Smooth muscle cell (in vitro differentiated cells): ENCODE results near the gene MDM4. TPM values are rescaled to one million over a fixed set of nuclear protein-coding genes. Genes with fewer than 3 reads are reported as not detected.
"Not testable (repeated sequence)": the region's sequence is repeated elsewhere in the genome, so short reads cannot be mapped to it uniquely, and the experiment has no call there.

Source experiments
- DNase-seq: peaks from one replicate; lab custom pipeline; 2025; ENCODE audit not compliant: unreplicated experiment; lab: John Stamatoyannopoulos, UW
- H2AFZ ChIP-seq: fragments of 200-600 bp; sonication (generic); 2 replicates; pipeline ENCODE4 v1.6.0; 2016; ENCODE audit warnings: antibody characterized with exemption, low read depth, mild to moderate bottlenecking
- H3F3A ChIP-seq: fragments of 200-600 bp; sonication (generic); 2 replicates; pipeline ENCODE4 v1.6.0; 2017; ENCODE audit warnings: antibody characterized with exemption, low read depth
- H3K27ac ChIP-seq: fragments of 200-600 bp; sonication (generic); 2 replicates; pipeline ENCODE4 v1.5.1; 2016; ENCODE audit warnings: low read depth, mild to moderate bottlenecking
- H3K27me3 ChIP-seq: fragments of 200-600 bp; sonication (generic); 2 replicates; pipeline ENCODE4 v1.6.1; 2016; ENCODE audit warnings: low read depth, mild to moderate bottlenecking
- H3K36me3 ChIP-seq: fragments of 200-600 bp; sonication (generic); 2 replicates; pipeline ENCODE4 v1.5.1; 2016; ENCODE audit warnings: low read depth
- H3K4me1 ChIP-seq: fragments of 200-600 bp; sonication (generic); 2 replicates; pipeline ENCODE4 v1.5.1; 2016; ENCODE audit warnings: low read depth
- H3K4me2 ChIP-seq: fragments of 200-600 bp; sonication (generic); 2 replicates; pipeline ENCODE4 v1.6.0; 2016; ENCODE audit warnings: mild to moderate bottlenecking
- H3K4me3 ChIP-seq: fragments of 200-600 bp; sonication (generic); 2 replicates; pipeline ENCODE4 v1.5.1; 2016; ENCODE audit warnings: mild to moderate bottlenecking
- H3K79me2 ChIP-seq: fragments of 200-600 bp; sonication (generic); 2 replicates; pipeline ENCODE4 v1.6.0; 2016; ENCODE audit warnings: low read depth, mild to moderate bottlenecking
- H3K9ac ChIP-seq: fragments of 200-600 bp; sonication (generic); 2 replicates; pipeline ENCODE4 v1.6.0; 2016; ENCODE audit warnings: low read depth
- H3K9me3 ChIP-seq: fragments of 200-600 bp; sonication (generic); replicated peaks from 2 replicates; pipeline ENCODE4 v1.5.1; 2016; ENCODE audit warnings: low read depth
- H4K20me1 ChIP-seq: fragments of 200-600 bp; sonication (generic); 2 replicates; pipeline ENCODE4 v1.6.0; 2016; ENCODE audit warnings: low read depth
- WGBS: methylation state at CpG from one replicate; pipeline ENCODE4 v1.1.7; 2016; ENCODE audit warnings: low lambda C conversion rate; 5-methylcytosine and 5-hydroxymethylcytosine counted together
- polyA plus RNA-seq: library from polyadenylated mRNA; unstranded; fragments of >200 nt; fragmentation: Nextera tagmentation; extraction: Ambion mirVana; gene quantifications from 2 replicates; pipeline ENCODE4 v1.2.1, GENCODE V29; 2016
- total RNA-seq: library from RNA; depleted of rRNA; stranded (reverse); fragments of >200 nt; gene quantifications from 2 replicates; pipeline ENCODE4 v1.2.3, GENCODE V29; 2014
- TF ChIP-seq, protein P1 (sequence below): fragments of 200-600 bp; sonication (generic); IDR thresholded peaks from 2 replicates; pipeline ENCODE4 v1.5.1; 2017; ENCODE audit warnings: borderline replicate concordance, mild to moderate bottlenecking, antibody characterized with exemption; ENCODE audit not compliant: insufficient read depth, poor library complexity, severe bottlenecking

The MDM4 gene
- total and polyA plus RNA-seq, 2 experiments from 2014 or later = 10.8 to 31.7 TPM

DNA sequence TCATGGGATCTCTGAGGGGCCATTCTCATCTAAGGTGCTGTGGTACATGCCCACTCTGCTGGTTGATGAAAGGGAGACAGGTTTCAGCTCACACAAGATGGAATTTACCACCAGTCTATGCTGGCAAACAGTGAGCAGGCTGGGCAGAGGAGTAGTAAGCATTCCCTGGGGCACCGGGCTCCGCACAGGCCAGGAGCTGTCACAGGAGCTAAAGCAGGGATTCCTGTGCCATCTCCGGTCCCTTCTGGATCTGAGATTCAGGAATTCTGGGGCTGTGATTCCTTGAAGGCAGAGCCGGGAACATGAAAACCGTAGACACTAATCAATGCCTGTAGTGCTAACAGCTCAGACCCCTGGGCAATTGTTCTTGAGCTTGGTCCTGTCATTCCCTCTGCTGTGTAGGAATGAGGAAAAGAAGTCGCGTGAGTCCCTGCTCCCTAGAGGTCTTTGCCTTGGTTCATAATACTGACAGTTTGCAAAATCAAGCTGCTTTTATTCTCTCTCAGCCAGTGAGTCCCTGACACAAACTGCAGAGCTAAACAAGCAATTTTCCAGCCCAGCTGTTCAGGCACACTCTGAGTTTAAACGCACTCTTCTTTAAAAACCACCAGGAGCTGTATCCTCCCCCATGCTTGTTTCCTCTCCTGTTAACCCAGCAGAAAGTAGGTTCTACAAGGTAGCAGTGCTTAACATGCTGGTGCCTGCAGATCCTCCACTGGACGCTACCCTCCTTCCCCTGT lies 52.5 kb downstream of the MDM4 start:
- Histone ChIP-seq H3K4me1 (peaks cover 13% of the 10 kb centered on the region), H3K9me3 (no peaks in the 10 kb centered on the region), H4K20me1 (no peaks in the 10 kb centered on the region), H2AFZ (no peak overlapping the region), H3K4me2 (no peak overlapping the region), H3K36me3 (no peaks in the 10 kb centered on the region), H3K9ac (no peak overlapping the region), H3K27ac (no peak overlapping the region), H3K27me3 (no peaks in the 10 kb centered on the region), H3K4me3 (no peak overlapping the region), H3F3A (no peaks in the 10 kb centered on the region), H3K79me2 (no peaks in the 10 kb centered on the region)
- TF ChIP-seq, protein P1, sequence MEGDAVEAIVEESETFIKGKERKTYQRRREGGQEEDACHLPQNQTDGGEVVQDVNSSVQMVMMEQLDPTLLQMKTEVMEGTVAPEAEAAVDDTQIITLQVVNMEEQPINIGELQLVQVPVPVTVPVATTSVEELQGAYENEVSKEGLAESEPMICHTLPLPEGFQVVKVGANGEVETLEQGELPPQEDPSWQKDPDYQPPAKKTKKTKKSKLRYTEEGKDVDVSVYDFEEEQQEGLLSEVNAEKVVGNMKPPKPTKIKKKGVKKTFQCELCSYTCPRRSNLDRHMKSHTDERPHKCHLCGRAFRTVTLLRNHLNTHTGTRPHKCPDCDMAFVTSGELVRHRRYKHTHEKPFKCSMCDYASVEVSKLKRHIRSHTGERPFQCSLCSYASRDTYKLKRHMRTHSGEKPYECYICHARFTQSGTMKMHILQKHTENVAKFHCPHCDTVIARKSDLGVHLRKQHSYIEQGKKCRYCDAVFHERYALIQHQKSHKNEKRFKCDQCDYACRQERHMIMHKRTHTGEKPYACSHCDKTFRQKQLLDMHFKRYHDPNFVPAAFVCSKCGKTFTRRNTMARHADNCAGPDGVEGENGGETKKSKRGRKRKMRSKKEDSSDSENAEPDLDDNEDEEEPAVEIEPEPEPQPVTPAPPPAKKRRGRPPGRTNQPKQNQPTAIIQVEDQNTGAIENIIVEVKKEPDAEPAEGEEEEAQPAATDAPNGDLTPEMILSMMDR = no peak
- WGBS = 74% methylated on average over 9 of the region's 9 CpGs
- no peak for DNase-seq

DNA sequence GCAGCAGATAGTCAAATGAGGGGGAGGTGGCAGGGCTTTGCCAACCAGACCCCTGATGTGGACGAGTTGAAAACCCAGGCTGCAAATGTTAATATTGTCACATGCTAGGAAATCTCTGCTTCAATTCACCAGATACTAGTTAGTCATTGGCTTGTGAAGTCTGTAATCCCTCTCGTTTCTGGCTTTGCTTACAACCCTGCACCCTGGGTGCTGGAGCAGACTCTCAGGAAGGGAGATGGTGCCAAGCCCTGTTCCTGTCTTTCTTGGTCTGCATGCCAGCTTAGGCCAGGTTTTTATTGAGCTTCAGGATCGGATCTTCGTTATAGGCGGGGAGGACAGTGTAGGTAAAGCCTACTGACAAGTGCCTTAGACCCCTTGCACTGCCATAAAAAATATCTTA lies 53.3 kb downstream of the MDM4 start:
- Histone ChIP-seq H3K4me1 (peaks cover 17% of the 10 kb centered on the region), H3K27ac (no peak overlapping the region), H3F3A (no peaks in the 10 kb centered on the region), H3K36me3 (no peaks in the 10 kb centered on the region), H3K4me3 (no peak overlapping the region), H3K4me2 (no peak overlapping the region), H3K79me2 (no peaks in the 10 kb centered on the region), H3K9ac (no peak overlapping the region), H2AFZ (no peak overlapping the region), H3K9me3 (no peaks in the 10 kb centered on the region), H3K27me3 (peaks cover 7% of the 10 kb centered on the region), H4K20me1 (no peaks in the 10 kb centered on the region)
- no peak for DNase-seq
- 64% methylated on average over 5 of the region's 5 CpGs for WGBS
- TF ChIP-seq, protein P1 = no peak

DNA sequence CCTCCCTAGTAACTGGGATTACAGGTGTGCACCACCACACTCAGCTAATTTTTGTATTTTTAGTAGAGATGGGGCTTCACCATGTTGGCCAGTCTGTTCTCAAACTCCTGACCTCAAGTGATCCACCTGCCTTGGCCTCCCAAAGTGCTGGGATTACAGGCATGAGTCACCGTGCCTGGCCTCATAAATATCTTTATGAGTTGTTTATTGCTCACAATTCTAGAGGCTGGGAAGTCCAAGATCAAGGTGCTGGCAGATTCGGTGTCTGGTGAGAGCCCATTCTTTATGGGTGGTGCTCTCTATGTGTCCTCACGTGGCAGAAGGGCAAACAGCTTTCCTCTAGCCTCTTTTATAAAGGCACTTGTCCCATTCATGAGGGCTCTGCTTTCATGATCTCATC lies 53.8 kb downstream of the MDM4 start:
- H3K79me2 ChIP-seq, H2AFZ ChIP-seq, H3F3A ChIP-seq, DNase-seq, H3K4me2 ChIP-seq, H3K27ac ChIP-seq, H4K20me1 ChIP-seq, H3K36me3 ChIP-seq, H3K9ac ChIP-seq, H3K4me3 ChIP-seq, H3K27me3 ChIP-seq, H3K9me3 ChIP-seq: not testable (repeated sequence)
- H3K4me1 ChIP-seq = peaks cover 17% of the 10 kb centered on the region
- 41% methylated on average over 3 of the region's 3 CpGs for WGBS

DNA sequence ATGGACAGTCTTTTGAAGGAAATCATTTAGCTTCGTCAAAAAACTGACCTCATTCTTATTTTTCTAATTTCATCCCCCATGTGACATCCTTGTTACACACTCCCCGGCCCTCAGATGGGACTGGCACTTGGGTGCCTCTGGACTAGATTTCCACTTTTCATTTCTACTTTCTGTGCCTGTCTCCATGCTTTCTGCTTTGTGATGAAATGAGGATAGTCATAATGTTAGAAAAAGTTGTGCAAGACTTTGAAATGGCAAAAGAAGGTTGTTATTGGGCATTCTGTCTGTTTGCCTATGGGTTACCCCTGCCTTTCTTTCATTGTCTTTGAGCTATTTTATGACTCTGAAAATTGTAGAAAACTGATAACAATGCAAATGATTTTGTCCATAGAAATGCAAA lies 54.9 kb downstream of the MDM4 start:
- Histone ChIP-seq H3K36me3 (no peaks in the 10 kb centered on the region), H3K9me3 (no peaks in the 10 kb centered on the region), H3K4me2 (no peak overlapping the region), H3K79me2 (no peaks in the 10 kb centered on the region), H3K9ac (no peak overlapping the region), H3K27ac (no peak overlapping the region), H3F3A (no peaks in the 10 kb centered on the region), H4K20me1 (no peaks in the 10 kb centered on the region), H3K4me3 (no peak overlapping the region), H3K27me3 (peaks cover 7% of the 10 kb centered on the region), H3K4me1 (peaks cover 14% of the 10 kb centered on the region), H2AFZ (no peak overlapping the region)
- DNase-seq = no peak
- 96% methylated on average over 2 of the region's 2 CpGs for WGBS
- TF ChIP-seq, protein P1 = no peak
